ENCODE data around the gene KIAA1549. TPM values are rescaled to one million over a fixed set of nuclear protein-coding genes. Genes with fewer than 3 reads are reported as not detected.

KIAA1549 gene
- total and polyA plus RNA-seq, 2 of the 8 experiments (the other 6 are each of a cell fraction or from before 2014, with no cell fraction given), result 6.5 to 17.3 TPM

DNA sequence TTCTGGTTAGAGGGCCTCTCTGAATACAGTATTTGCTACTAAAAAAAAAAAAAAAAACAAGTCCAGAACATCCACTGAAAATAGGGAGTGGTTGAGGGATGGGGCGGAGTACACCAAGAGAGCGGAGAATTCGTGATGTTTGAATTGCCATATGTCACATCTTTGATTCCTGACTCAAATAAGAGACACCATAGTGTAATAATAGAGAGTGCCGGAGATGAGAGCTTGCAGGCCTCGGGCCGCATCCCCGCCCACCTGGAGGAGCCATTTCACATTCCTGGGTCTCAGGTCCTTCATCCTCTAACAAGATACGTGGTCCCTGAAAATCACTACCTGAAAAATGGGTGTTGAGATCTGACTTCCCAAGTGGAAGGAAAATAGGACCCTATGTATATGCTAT is 46.8 kb downstream of the KIAA1549 start:
- Histone ChIP-seq H3K27me3 (replicated peaks in 1 of 4; ENCODE audit: control insufficient read depth in 3 of 4, extremely low read depth in 1 of 4, insufficient read depth in 3 of 4, low read length in 3 of 4) (no peaks in the 10 kb centered on the region), H2BK120ac (replicated peaks; ENCODE audit: low read depth, low read length) (no peak overlapping the region), H2BK5ac (ENCODE audit: low read depth, low read length) (no peak overlapping the region), H4K91ac (replicated peaks; ENCODE audit: insufficient read length, low read length) (no peak overlapping the region), H3K23ac (ENCODE audit: insufficient read length) (no peak overlapping the region), H3K9ac (replicated peaks in 1 of 4; ENCODE audit: extremely low read depth in 1 of 4, low read depth in 3 of 4, low read length in 3 of 4) (no peak overlapping the region), H2BK20ac (ENCODE audit: low read length) (no peak overlapping the region), H2AK5ac (ENCODE audit: low read depth, low read length) (no peak overlapping the region), H3K36me3 (ENCODE audit: control insufficient read depth in 2 of 4, insufficient read depth in 4 of 4, low read length in 3 of 4) (no peaks in the 10 kb centered on the region), H4K20me1 (replicated peaks in 1 of 2; ENCODE audit: control insufficient read depth in 1 of 2, insufficient read depth in 2 of 2, low read length in 2 of 2) (no peaks in the 10 kb centered on the region), H2AFZ (ENCODE audit: low read length) (no peak overlapping the region), H3K4me1 (replicated peaks in 1 of 4; ENCODE audit: control insufficient read depth in 3 of 4, insufficient read depth in 4 of 4, low read length in 3 of 4) (peaks cover 0 to 3% (median 0%) of the 10 kb centered on the region in 4 experiments; a peak in 2 of 7 replicates), H3K14ac (ENCODE audit: insufficient read length) (no peak overlapping the region), H4K8ac (ENCODE audit: extremely low read depth, insufficient read depth, low read length) (no peak overlapping the region), H4K5ac (ENCODE audit: insufficient read length, low read depth, low read length) (no peak overlapping the region), H2BK12ac (ENCODE audit: low read depth, low read length) (no peak overlapping the region), H3K79me1 (ENCODE audit: low read depth, low read length) (peaks cover 6% of the 10 kb centered on the region; the same call in 1 of the 2 replicates), H2BK15ac (ENCODE audit: low read length) (no peak overlapping the region), H3K9me3 (ENCODE audit: insufficient read depth in 2 of 2, low read depth in 1 of 2, low read length in 1 of 2) (no peaks in the 10 kb centered on the region), H3K4me2 (ENCODE audit: insufficient read depth in 1 of 2, low read depth in 2 of 2, low read length in 2 of 2) (no peak overlapping the region), H3K4me3 (ENCODE audit: extremely low read depth in 1 of 4, insufficient read depth in 2 of 4, low read depth in 3 of 4, low read length in 4 of 4) (no peak overlapping the region), H3K56ac (replicated peaks; ENCODE audit: insufficient read length, low read depth, low read length) (no peak overlapping the region), H3K18ac (ENCODE audit: extremely low read depth, low read length) (no peak overlapping the region), H3K4ac (replicated peaks; ENCODE audit: insufficient read length, low read depth, low read length) (no peak overlapping the region), H3K23me2 (ENCODE audit: low read depth, low read length) (no peaks in the 10 kb centered on the region), H3K27ac (ENCODE audit: low read depth, low read length) (no peak overlapping the region), H3K79me2 (ENCODE audit: control insufficient read depth in 1 of 2, insufficient read depth in 2 of 2, low read length in 2 of 2) (peaks cover 0 to 19% of the 10 kb centered on the region in 2 experiments; a peak in 1 of 4 replicates)
- CTCF ChIA-PET (ENCODE audit: partially characterized antibody), result interaction anchor here (2.1 kb wide), 1 partner anchor 49 kb away, joined by 6 read pairs; no protein-coding TSS in a partner anchor
- peak in 1 of 2 experiments; percentile 22 for DNase-seq (ENCODE audit: low read depth in 1 of 2, low spot score in 2 of 2)
- no peak for FAIRE-seq
- WGBS, 2 experiments (ENCODE audit: extremely low coverage in 1 of 2, insufficient coverage in 1 of 2, insufficient read length in 1 of 2, insufficient replicate concordance in 2 of 2, low coverage in 1 of 2, low lambda C conversion rate in 2 of 2, missing lambda C conversion rate in 1 of 2), result 98% methylated on average over 8 of the region's 8 CpGs; no CpG with 5 or more reads in 1 of the 2 experiments
- POLR2A ChIA-PET (ENCODE audit: partially characterized antibody), result interaction anchor here (1.2 kb wide), 1 partner anchor 15 kb away, joined by 3 read pairs; no protein-coding TSS in a partner anchor
- TF ChIP-seq KDM5A (IDR thresholded peaks at IDR 0.05; ENCODE audit: low read length), result no peak
- no peak for TF ChIP-seq CHD2 (IDR thresholded peaks at IDR 0.05; ENCODE audit: low read length)
- TF ChIP-seq HDAC2 (IDR thresholded peaks at IDR 0.05; ENCODE audit: borderline replicate concordance in 1 of 2, low read depth in 2 of 2, low read length in 2 of 2), result no peak
- TF ChIP-seq SRF (IDR thresholded peaks at IDR 0.05; ENCODE audit: low read depth, low read length), result no peak
- TF ChIP-seq GTF2F1 (IDR thresholded peaks at IDR 0.05; ENCODE audit: borderline replicate concordance, low read depth, low read length), result no peak
- no peak for TF ChIP-seq KDM1A (IDR thresholded peaks at IDR 0.05; ENCODE audit: borderline replicate concordance, low read length)
- no peak for TF ChIP-seq JUN (IDR thresholded peaks at IDR 0.05; ENCODE audit: low read depth, low read length)
- TF ChIP-seq BACH1 (IDR thresholded peaks at IDR 0.05; ENCODE audit: low read length), result no peak
- no peak for TF ChIP-seq SIRT6 (IDR thresholded peaks at IDR 0.05; ENCODE audit: low read length)
- TF ChIP-seq SIN3A (conservative IDR thresholded peaks at IDR 0.05 in 1 of 2, IDR thresholded peaks at IDR 0.05 in 1 of 2; ENCODE audit: low read depth in 1 of 2, low read length in 2 of 2), result no peak
- TF ChIP-seq TAF1 (IDR thresholded peaks at IDR 0.05; ENCODE audit: low read depth, low read length), result no peak
- no peak for TF ChIP-seq ZNF274 (IDR thresholded peaks at IDR 0.05; ENCODE audit: borderline replicate concordance, extremely low read depth, low read length)
- no peak for TF ChIP-seq FOSL1 (IDR thresholded peaks at IDR 0.05; ENCODE audit: insufficient read depth, low read depth, low read length)
- TF ChIP-seq RAD21 (IDR thresholded peaks at IDR 0.05 in 1 of 2, conservative IDR thresholded peaks at IDR 0.05 in 1 of 2; ENCODE audit: low read depth in 2 of 2, low read length in 2 of 2), result no peak

Measured in H1 (cell line).